NCI-H526 treated with DMSO at 0.1 percent for 48 hours (cell line): ENCODE data around the gene HACD2.
"Not testable (repeated sequence)": the region's sequence is repeated elsewhere in the genome, so short reads cannot be mapped to it uniquely, and the experiment has no call there.

ENCODE experiments used
- DNase-seq: peaks from one replicate; lab custom pipeline; 2025; lab: John Stamatoyannopoulos, UW

Gene HACD2

DNA sequence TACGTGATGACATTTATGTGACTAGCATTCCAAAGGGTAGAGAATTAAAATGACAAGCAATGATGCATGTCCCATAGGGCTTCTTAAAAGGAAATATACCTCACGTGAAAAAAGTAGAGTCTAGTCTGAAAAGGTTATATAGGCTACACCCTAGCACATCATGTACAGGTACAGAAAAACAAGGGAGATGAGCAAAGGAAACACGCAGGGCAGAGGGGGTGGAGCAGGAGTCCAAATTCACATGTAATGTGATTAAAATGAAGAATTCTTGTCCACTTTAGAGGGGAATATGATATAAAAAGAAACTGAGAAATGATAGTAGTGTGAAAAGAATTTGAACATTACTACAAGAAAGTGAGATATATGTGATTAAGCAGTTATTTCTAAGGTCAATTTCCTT lies 59.4 kb downstream of the HACD2 start:
- no peak for DNase-seq

DNA sequence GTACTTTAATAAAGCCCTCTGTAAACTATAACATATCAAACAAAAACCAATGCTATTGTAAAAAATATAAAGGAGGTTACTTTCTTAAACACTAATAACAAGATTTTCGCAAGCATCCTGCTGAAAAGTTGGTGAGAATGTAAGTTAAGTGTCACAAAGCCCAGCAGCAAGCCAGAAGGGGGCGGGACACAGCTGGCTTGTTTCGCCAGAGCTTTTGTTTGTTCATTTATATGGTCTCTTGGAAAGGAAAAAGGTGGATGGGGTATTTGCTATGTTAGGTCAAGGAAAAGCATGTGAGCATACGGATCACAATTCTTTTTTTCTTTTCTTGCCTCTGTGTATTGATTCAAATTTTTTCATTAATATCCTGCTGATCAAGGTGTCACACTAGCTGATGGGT lies 59.9 kb downstream of the HACD2 start:
- DNase-seq = no peak

DNA sequence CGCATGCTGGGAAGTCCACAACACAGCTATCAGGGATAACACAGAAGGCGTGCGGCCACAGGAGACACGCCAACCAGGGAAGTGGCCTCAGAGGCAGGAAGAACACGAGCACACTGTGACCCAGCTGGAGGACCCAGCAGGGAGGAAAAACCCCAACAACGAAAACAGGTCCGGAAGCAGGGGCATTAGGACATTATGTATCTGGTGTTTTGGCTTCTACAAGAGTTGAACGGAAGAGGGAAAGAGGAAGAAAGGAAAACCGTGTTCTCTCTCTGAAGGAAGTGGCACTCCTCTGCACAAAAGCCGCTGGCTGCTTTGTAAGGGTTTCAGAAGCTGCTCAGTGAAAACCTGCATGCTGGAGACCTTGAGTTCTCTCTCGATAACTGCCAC lies 61.8 kb downstream of the HACD2 start:
- no peak for DNase-seq

DNA sequence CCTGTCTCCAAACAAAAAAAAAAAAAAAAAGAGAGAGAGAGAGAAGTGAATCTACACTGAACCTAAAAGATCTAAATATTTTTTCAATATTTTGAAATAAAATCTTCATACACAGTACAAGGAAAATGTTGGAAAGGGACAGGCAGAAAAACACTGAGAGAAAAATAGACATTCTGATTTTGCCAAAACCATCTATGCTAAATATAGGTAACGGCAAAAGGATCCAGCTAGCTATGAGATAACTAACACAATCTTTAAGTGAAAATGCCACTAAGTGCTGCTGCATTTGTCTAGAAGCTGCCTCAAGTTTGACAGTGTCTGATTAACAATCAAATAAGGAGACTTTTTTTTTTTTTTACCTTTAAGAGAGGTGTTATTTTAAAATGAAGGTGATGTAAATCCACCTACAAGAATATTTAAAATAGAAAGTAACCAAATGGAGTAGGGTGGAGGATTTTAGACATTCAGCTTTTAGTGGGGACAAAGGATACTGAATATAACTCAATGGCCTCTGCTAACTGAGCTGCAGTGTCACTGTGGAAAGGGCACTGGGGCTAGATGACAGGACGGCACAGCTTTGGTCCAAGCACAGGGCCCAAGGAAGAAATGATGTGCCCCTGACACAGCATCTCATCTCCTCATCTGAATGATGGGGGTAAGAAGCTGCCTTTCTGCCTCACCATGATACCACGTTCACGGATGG lies 62.4 kb downstream of the HACD2 start:
- DNase-seq = no peak

DNA sequence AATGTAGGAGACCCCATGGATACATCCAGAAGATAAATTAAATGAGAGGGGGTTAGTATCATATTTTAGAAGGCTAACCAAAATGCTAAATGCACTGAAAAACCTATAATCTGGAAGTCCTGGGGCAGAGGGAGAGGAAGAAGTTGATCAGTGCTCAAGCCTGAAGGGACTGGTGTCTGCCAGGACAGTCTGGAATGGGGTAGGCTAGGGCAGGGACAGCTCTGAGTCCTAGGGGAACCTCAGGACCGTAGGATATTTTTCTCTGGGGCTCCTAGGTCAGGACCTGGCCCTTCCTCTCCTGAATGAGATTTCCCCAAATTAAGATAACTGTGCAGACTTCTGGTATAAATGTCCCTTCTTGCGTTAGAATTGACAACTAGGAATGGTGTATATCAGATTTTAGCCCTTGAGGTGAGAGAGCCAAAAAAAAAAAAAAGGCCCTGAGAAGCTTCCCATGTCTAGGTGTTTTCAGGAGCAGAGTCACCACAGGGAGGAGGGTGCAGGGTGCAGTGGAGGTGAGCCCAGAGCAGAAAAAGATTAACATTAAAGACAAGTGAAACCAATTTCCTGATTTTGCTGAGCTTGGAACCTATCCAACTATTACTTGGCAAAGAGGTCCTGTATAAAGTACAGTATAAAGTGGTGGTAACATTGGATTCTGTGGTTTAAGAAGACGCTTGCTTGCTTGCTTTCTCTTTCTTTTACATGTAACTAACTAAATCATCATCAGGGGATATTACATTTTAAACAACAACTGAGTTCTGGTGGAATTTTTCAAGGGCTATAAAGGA lies 63.5 kb downstream of the HACD2 start:
- DNase-seq = no peak

DNA sequence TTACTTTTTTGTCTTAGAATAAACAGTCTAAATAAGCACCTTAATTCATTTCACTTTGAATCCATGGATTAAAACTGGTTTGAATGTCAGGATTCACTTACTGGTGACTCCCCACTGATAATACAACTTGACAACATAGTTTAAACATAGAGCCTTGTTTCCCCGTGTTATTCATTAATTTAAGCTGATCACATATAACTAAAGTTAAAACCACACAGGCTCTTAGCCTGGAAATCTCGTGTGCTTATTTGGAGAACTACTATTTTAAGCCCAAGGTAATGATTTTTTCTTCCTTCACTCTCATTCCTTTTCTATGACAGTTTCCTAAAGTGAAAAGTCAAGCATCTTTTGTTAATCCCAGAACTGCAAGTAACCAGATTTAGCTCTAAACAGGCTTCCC lies 64.2 kb downstream of the HACD2 start:
- no peak for DNase-seq

DNA sequence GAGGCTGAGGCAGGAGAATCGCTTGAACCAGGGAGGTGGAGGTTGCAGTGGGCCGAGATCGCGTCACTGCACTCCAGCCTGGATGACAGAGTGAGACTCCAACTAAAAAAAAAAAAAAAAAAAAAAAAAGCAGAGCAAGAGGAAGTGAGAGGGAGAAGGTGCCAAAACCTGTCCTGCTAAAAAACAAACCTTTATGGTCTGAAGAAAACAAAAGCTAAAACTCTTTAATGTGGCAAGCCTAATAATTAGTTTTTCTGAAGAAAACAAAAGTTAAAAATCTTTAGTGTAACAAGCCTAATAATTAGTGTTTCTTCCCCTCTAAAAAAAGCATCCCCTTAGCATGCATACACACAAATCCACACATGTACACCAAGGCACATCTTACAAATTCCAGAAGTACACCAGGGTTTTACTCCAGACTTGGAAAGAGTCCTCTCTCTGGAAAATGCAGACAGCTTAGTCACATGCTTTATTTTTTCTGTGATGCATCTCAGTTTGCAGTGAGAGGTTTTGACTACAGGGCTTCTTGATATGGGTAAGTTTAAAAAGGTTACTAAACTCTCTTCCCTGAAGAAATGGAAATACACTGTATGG lies 65.9 kb downstream of the HACD2 start:
- no peak for DNase-seq

DNA sequence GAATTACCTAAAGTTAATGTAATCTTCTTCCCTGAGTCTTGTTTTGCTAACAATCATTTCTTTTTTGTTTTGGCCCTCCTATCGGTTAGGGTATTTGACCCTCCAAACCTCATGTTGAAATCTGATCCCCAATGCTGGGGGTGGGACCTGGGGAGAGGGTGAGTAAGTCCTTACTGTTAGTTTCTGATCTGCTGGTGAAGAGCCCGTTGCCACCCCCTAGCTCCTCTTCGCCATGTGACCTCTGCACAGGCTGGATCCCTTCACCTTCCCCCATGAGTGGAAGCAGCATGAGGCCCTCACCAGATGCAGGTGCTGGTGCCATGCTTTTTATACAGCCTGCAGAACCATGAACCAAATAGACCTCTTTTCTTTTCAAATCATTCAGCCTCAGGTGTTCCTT lies 73.1 kb downstream of the HACD2 start:
- no peak for DNase-seq

DNA sequence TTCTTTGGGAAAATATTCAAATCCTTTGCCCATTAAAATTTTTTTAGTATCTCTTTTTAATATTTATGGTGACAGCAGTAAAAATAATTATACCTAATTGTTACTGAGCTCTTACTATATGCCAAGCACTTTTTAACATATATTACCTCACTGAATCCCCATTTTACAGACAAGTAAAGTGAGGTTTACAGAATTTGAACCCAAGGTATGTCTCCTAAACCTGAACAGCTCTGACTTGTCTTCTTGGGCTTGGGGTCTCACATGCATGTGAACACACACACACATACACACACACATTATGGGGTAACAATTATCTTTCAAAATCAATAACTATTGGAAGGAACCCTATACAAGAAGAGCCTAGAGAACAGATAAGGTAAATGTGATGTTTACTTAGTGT lies 73.8 kb downstream of the HACD2 start:
- no peak for DNase-seq

DNA sequence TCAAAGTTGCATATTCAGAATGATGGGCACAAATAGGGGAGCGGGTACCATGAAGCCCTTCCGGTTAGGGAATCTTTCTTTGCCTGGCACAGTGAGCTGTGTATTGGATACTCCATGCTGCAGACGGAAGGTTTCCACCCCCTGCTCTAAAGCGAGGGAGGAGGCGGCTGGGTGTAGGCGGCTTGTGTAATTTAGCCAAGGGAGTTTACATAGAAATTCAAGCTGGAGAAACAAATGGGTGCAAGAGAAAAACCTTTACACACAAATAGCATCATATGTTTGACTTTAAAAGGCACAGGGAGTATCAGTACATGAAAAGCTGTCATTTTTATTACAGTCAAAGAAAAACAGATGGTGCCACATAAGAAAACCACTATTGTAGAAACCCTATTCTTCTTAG lies 76.7 kb downstream of the HACD2 start:
- DNase-seq = no peak

DNA sequence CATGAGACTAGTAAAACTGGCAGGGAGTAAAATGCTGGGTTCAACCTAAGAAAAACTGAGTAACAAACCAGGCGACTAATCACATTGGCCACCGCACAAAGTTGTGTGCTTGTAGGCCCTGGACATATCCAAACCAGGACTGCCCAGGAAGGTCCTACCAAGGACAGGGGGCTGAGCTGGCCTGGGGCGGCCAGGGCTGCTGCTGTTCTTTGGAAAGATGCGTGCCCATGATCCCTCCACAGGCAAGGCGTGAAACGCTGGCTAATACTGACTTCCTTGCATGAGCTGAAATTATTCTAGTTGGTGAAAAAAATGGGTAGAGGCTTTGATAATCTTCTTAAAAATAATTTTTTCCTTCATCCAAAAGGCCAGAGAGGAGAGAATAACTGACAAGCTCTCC lies 79.0 kb downstream of the HACD2 start:
- no peak for DNase-seq

DNA sequence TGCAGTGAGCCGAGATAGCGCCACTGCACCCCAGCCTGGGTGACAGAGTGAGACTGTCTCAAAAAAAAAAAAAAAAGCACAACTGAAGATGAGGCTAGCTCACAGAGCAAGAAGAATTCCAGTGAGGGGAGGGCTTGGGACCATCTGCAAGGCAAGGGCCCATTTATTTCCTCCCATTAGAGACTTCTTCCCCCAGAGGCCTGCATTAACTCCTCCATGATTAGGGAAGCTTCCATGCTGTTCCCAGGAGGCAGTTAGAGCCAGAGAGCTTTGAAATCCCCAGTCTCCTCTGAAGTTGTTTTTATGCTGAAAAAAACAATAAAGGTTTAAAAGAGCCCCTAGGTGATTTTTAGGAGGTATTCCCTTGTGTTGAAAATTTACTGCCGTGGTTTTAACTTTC lies 81.7 kb downstream of the HACD2 start:
- DNase-seq = no peak

DNA sequence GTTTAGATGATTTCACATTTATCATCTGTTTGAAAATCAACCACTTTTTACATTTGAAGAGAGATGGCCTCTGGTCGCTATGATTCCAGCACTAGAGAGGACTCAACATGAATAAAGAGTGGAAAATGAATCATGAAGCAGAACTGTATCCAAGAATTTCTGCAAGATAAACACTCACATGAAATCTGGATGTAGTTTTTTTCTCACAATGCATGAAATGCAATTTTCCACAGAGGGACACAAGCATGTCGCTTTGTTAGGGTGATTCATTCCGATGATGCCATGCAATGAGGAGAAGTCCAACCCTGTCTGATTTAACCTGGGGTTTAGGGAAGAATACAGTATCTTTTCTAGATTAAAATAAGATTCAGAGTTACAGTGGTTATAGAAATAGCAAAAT lies 85.5 kb downstream of the HACD2 start:
- no peak for DNase-seq

DNA sequence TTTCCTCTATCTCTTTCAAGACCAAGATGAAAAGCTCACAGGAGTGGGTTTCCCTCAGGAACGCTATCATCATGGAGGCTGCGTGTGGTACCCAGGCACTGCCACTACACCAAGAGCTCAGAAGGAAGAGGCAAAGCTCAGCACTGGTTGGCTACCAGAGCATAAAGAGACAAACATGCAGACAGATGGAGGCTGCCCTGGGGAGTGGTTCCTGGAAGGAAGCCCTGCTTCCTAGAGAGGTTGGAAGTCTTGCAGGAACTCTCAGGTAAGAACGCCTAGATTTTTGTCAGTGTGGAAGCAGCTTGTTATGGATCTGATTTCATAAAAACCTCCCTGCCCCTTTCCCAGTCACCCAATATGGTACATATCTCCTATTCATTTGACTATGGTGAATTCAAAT lies 86.1 kb downstream of the HACD2 start:
- no peak for DNase-seq

DNA sequence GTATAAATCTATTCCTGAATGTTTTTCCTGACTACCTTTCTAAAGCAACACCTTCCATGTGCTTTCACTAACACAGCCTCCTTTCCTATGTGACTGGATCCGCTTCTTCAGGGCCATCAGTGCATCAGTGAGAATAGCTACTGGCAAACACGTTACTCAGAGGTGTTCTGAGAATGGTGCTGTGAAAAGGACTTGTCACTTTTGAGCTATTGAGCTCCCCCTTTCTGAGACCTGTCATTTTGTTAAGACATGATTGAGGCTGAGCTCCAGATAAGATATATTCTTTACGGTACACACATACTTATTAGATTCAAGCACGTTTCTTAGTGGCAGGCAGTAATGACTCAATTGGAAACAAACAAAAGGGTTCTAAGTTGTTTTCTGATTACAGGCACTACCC lies 90.9 kb downstream of the HACD2 start:
- DNase-seq = no peak

DNA sequence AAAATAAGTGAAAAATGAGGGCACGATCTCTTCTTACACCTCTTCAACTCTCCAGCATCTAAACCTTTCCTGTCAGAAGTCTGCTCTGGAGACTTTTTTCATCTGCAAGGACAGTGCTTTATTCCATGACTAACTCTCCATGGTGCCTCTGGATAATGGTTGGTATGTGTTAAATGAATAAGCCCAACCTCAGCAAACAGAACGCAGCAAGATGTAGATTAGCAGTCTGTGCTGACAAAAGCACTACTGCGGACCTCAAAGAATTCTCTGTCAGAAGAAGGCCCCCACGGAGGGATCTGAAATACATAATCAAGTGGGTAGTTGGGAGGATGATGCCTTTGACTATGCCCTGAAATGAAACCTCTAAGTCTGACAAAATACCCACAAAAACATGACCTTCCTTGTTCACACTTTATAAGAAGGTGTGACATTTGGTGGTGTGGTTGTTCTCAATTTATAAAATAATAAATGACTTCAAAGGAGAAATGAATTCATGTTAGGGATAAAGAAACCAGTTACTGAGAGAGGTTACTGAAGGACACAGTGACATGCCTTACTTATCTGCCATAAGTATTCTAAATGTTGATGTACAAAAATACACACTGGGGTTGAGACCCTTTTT lies 92.8 kb downstream of the HACD2 start:
- no peak for DNase-seq

DNA sequence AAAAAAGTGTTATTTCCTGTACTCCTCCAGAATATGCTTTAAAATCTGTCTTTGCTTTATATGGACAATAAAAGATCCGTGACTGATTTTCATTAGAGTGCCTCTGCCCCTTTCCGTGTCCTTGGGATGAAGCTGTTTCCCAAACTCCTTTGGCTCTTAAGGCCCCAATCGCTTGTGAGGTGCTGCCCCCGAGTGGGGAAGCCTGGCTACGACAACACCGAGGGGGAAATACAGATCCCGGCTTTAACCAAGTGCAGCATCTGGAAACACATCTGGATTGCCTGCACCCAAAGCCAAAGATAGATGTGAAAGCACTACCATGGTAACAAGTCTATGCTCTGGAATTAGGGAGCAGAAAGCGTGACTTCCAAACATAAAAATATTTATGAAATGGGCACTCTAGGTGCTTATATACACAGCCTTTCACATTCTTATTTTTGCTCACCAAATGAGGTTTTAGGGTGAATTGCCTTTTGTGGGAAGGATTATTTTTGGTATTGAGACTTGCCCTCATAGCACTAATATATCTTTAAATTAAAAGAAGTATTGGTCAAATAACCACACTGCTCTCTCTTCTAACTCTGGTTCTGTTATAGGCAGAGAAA lies 95.4 kb downstream of the HACD2 start:
- no peak for DNase-seq

DNA sequence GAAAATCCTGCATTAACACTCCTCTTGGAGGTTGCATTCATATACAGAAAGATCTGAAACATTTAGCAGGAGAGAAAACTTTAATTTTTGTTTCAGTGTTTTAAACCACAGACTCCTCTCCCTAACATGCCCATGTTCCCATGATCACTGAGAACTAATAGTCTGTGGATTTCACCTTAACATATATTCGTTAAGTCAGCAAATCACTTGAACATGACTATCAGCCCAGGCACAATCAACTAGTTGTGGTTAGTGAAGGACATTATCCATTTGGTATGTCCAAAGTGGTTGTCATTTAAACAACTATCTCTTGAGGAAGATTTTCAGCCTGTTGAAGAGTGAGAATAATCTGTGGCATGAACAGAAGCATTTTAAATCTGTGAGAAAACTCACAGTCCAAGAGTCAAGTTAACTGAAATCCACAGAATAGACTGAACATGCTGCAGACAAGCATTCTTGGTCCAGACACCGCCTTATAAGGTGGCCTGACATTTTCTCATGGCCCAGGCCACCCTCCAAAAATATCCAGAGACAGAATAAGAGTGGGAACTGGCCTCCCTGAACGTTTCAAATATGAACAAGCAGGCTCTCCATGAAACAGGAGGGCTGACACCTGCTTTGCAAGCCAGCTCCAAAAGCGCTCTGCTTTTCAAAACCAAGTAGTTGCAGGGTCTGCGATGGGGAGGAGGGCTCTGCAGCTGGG lies 96.1 kb downstream of the HACD2 start:
- no peak for DNase-seq

DNA sequence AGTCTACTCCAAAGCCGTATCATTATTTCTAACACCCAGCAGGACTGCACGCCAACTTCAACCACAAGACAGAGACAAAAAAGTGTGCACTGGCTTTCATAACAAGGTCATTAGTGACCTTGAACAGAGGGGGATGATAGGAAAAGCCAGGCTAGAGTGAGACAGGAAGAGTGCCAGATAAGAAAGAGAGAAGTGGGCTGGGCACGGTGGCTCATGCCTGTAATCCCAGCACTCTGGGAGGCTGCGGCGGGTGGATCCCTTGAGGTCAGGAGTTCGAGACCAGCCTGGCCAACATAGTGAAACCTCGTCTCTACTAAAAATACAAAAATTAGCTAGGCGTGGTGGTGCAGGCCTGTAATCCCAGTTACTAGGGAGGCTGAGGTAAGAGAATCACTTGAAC lies 97.8 kb downstream of the HACD2 start:
- not testable (repeated sequence) for DNase-seq

DNA sequence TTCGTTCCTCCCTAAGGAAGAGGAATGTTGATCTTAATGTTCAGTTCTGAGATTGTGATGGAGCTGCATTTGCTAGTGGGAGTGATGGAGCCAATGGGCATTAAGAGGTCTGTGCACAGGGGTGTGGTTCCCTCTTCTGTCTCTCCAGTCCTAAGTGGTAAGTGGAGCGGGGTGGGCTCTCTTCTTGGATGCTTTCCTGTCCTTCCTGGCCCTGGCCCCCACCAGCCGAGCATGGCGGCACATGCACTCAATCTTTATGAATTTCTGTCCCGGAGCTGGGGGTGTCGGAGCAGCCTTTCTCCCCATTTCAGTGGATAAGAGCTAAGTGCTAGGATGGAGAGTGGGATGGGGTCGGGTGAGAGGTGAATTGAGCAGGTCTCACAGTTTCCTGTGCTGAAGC lies 98.4 kb downstream of the HACD2 start:
- DNase-seq = no peak

DNA sequence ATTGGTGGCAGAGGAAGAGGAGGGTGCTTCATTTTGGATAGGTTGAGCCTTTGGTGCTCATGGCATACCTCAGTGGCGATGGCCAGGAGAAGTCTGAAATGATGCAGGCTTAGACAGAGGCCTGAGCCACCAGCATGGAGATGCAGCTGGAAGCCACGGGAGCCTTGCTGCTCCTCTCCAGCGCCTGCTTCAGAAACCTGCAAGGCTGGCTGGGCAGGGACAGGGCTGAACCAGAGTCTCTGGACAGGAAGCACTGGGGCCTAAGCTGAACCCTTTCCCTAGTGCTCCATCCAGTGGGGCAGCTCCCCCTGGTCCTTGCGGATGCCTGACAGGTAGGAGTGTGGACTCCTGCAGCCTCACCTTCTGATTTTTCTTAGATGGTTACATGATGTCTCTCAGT lies 99.3 kb downstream of the HACD2 start:
- DNase-seq = no peak

DNA sequence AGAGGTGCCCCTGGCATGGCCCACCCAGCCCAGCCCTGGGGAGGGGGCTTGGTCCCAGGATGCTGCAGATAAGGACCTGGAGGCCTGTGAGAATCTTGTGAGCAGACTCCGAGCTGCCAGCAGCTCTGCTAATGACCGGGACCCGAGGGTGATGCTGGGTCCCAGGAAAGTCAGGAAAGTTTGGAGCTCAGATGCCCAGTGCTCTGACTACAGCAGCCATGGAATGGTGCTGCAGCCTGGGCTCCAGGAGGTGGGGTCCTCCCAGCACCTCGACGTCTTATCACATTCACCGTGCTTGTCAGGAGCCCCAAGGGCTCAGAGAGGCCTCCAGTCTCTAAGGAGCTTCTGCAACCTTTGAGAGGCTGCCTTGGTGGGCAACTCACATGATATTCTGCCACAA lies 101.7 kb downstream of the HACD2 start:
- DNase-seq = no peak
